Head of caudate nucleus (tissue), 42 donors: Measurements from ENCODE around the gene ABHD12B.

Experiments used
- DNase-seq, 42 donors: peaks; one replicate each; pipeline versions ENCODE4 v3.0.0 to v3.0.0-alpha.2; 2020 to 2021; ENCODE audit warnings: mixed read lengths in 7 of 42
- intact Hi-C: fragments of 100-400 bp; cut with DNase I; formaldehyde crosslinking; loops from one replicate; pipeline ENCODE4 v1.15.0; 2022

The ABHD12B gene

GRCh38 chr14:50871914-50872732, at the start of gene ABHD12B:
Gene ABHD12B (plus strand): TSS chr14:50872053. CDS start chr14:50872175, 122 bp downstream.
- peak in 25 of 42 donors; percentile 14 to 71 (median 42) for DNase-seq
- intact Hi-C loops: no loop called here

GRCh38 chr14:50822501-50823042, 49.3 kb upstream of the ABHD12B start:
- DNase-seq: peak in 2 of 42 donors; percentile 18 to 64
- intact Hi-C loops: no loop called here

- no peak for DNase-seq
- intact Hi-C loops: no loop called here
These were observed 48.6 kb upstream of the ABHD12B start for GRCh38 chr14:50823051-50823761.

- peak in 2 of 42 donors; percentile 15 to 55 for DNase-seq
- intact Hi-C loops: no loop called here
These were observed 47.9 kb upstream of the ABHD12B start for GRCh38 chr14:50823762-50824636.

GRCh38 chr14:50825307-50825706, 46.5 kb upstream of the ABHD12B start:
- DNase-seq: no peak
- intact Hi-C loops: no loop called here

GRCh38 chr14:50826681-50827080, 45.2 kb upstream of the ABHD12B start:
- DNase-seq: no peak

GRCh38 chr14:50828721-50829488, 42.9 kb upstream of the ABHD12B start:
- DNase-seq: no peak
- intact Hi-C loops: no loop called here

More at GRCh38 chr14:50826681-50827080, 45.2 kb upstream of the ABHD12B start:
- intact Hi-C loops: no loop called here

- peak in 8 of 42 donors; percentile 19 to 56 (median 26) for DNase-seq
- intact Hi-C loops: no loop called here
These were observed 42.3 kb upstream of the ABHD12B start for GRCh38 chr14:50829489-50830043.

- intact Hi-C loops: no loop called here
- peak; percentile 27 to 83 (median 64) for DNase-seq
These were observed 41.6 kb upstream of the ABHD12B start for GRCh38 chr14:50830044-50830931.

GRCh38 chr14:50830932-50831725, 40.7 kb upstream of the ABHD12B start, which contains the start of gene NIN:
Gene NIN (minus strand): TSS chr14:50831162. CDS start chr14:50822056, 9,106 bp downstream.
- DNase-seq: peak; percentile 25 to 91 (median 80)
- intact Hi-C loops: no loop called here

GRCh38 chr14:50831726-50832168, 40.1 kb upstream of the ABHD12B start:
- peak in 10 of 42 donors; percentile 13 to 59 (median 34) for DNase-seq
- intact Hi-C loops: no loop called here

- intact Hi-C loops: no loop called here
- peak in 9 of 42 donors; percentile 28 to 66 (median 51) for DNase-seq
These were observed 38.8 kb upstream of the ABHD12B start for GRCh38 chr14:50832935-50833630.

- no peak for DNase-seq
- intact Hi-C loops: no loop called here
These were observed 37.0 kb upstream of the ABHD12B start for GRCh38 chr14:50834802-50835276.

- intact Hi-C loops: no loop called here
- no peak for DNase-seq
These were observed 36.6 kb upstream of the ABHD12B start for GRCh38 chr14:50835280-50835679.

GRCh38 chr14:50836515-50836914, 35.3 kb upstream of the ABHD12B start:
- intact Hi-C loops: no loop called here
- DNase-seq: no peak
